Stimulated activated CD8-positive, alpha-beta memory T cell treated with anti-CD3 and anti-CD28 coated beads, Interleukin-4, amount 100 ng/mL, for 1 hour (primary cell): ENCODE measurements around the gene LUZP1.

Source experiments
- DNase-seq, 2 donors: peaks; one replicate each; pipeline ENCODE4 v3.0.0-alpha.2; 2020; ENCODE audit warnings: low read depth in 2 of 2, low spot score in 1 of 2

Gene LUZP1

DNA sequence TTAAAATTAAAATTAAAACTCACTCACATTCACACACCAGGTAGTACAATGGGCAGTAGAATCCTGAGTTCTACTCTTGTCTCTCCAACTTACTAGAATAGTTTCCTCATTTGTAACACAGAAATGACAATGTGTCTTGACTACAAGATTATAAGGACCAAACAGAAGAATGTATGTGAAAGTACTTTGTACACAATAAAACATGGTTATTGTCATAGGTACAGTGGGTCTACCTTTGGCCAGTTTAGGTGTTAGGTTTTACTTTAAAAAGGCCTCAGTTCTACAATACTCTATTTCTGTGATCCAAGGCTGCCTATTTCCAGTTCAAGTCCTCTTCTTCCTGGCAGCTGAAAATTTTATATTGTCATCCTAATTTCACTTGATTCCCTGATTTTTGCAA, 50.2 kb downstream of the LUZP1 start:
- no peak for DNase-seq

DNA sequence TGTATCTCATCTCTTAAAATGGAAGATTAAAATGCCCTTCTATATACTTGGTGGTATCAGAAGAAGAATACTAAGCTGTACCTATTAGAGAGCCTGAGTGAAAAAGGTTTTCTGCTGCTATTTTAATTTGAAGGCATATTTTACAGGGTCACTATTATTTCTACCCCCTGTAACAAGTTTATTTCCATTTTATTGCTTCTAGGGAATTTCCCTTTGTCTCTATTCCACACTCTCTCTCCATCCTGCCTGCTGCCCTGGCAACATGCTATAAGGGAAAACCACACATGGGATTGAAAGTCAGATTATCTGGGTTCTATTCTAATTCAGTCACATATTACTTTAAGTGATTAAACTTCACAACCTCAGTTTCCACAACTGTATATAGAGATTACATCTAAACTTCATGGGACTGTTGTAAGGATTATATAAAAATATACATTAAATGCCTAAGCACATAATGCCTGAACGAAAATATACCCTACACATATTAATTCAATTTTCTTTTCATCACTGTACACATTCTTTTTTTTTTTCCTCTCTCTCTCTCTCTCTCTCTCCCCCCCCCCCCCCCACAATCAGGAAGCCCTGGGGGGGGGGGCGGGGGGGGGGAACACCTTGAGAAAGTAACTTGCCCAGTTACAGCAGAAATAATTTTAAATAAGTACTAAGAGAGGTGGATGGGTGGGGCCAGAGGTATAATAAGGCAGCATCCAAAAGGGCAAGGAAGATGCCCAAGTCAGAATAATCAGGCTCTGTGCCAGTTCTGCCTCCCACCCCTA, 51.5 kb downstream of the LUZP1 start:
- DNase-seq = no peak

DNA sequence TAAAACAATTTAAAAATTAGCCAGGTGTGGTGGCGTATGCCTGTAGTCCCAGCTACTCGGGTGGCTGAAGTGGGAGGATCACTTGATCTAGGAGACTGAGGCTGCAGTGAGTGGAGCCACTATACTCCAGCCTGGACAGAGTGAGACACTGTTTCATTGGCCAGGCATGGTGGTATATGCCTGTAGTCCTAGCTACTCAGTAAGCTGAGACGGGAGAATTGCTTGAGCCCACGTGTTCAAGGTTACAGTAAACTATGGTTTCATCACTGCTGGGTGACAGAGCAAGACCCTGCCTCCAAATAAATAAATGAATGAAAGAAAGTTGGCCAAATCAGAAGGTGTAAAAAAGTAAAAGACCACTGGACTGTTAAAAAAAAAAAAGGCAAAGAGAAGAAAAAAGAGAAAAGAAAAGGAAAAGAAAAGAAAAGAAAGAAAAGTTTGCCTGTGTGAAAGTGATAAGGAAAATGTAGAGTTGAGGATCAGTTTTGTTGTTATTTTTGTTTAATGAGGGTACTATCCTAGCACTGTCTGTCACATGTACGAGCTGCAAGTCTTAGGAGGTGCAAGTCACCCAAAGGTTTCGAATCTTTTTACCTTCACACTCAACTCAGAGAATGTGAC, 52.3 kb downstream of the LUZP1 start:
- DNase-seq = no peak

DNA sequence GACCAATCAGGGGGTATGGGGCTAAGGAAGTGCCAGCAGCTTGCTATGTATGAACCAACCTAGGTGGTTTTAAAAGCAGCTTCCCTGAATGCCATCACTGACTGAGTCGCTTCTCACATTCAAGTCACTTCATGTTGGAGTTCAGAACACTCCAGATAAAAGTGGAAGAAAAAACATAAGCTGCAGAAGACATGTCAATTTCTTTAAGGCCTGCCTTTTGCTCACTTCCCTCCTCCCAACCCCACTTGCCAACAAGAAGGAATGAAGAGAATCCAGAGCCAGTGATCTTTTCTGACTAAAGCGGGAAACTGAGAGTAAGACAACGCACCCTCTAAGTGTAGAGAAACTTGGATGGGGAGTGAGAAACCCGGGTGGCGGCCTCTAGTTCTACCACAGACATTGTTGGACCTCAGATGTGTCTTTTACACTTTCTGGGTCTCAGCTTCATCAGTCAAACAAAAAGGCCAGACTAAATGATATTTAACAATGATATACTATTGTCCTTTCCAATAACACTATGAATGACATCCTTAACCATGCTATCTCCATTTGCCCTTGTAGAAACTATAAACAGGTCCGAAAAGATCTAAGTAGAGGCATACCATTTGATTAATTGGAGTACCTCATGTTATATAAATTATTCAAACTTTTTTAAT, 54.1 kb downstream of the LUZP1 start:
- DNase-seq = no peak

DNA sequence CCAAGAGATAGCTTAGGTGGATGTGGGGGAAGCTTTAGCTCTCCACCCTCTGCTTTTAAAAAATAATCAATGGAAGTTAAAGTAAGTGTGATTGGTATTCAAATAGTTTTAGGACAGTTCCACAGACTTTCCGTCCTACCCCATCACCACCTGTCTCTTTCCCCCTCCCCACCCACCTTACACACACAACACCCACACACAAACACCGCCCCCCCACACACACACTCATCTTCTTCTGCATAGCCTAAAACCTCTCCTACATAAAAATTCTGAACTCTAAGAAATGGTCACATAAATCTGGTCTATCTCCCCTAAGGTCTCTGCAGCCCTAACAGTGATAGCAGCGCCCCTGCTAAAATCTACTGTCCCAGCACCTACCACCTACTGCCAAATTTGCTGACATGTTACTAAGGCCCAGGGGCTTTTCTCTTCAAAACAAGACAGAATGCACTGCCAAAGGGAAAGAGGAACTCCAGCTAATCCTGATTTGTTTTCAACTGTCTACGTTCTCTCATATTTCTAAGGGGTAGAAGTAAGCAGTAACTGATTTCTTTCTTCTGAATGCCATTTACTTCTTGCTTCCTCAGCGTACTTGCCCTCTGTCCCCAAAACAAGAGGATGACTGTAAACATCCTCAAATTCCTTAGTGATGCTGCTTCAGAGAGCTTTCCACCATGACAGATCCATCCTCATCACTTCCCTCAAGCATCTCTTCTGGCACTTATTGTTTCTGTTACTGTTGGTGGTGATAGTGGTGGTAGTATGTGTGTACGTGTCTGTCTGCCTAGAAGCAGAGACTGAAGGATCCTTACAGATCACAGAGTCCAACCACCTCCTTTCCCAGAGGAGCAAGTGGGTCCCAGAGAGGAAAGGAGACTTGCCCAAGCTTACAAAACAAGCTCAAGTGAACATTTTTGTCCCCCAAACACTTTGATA, 56.8 kb downstream of the LUZP1 start:
- no peak for DNase-seq

DNA sequence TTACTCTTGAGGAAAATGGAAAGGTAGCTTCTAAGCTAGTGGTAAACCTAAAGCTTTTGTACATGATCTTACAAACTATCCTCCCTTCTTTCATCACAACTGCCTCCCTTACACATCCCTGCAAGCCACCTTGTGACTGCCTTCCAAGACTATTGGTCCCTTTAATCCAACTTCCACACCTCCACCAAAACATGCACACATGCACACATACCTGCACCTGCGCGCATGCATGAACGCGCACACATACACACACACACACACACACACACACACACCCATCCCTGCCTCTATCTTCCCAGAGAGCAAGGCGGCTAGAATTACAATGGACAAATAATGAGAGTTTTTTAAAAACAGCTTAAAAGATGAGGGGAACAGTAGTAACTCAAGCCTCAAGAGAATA, 58.3 kb downstream of the LUZP1 start:
- no peak for DNase-seq

DNA sequence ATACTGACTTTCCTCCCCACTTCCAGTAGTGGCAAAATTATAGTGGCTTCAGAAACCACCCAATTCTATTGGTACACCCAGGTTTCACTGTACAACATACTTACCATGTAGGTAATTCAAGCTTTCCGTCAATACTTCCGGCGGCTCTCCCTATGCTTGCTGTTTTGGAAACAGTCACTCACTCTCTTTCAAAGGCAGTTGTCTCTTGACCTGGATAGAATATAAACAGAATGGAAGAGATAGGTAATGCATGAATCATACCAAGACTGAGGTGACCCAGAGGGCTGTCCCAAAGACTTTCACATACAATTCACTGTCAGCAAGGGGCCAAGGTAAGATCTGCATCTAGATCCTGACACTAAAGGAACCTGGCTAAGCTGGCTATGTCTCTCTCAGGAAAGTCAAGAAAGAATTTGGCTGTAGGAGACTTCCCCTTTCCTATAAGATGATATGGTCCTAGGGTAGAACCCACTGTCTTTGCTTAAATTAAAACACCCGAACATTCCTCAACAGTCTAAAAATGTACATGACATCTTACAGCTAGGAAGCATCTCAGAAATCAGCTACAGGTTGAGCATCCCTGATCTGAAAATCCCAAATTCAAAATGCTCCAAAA, 59.6 kb downstream of the LUZP1 start:
- no peak for DNase-seq

DNA sequence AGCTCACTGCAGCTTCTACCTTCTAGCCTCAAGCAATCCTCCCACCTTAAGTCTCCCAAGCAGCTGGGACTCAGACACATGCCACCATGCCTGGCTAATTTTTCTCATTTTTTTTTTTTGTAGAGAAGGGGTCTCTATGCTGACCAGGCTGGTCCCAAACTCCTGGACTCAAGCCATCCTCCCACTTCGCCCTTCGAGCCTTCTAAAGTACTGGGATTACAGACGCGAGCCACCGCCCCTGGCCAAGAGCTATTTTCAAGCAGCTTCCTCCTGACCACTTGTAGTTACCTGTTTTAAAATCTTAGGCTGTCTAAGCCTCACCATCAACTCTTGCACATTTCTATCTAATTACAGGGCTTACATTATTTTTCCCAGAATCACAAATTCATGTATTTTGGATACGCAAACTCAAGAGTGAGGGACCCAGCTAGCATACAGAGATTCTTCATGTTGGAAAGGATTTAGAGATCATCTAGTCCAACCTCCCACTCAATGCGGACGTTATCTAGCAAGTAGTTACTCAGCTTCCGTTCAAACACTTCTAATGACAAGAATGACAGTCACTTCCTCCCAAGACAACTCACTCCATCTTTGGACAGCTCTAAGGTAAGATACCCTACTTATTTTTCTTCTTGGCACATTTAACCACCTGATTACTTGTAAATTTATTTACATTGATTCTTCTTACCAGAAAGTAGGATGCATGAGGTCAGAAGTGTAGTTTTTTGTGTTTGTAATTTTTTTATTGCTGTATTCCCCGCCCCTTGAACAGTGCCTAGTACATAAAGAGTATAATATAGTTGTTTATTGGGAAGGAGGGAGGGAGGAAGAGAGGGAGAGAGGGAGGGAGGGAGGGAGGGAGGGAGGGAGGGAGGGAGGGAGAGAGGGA, 65.4 kb downstream of the LUZP1 start:
- no peak for DNase-seq

DNA sequence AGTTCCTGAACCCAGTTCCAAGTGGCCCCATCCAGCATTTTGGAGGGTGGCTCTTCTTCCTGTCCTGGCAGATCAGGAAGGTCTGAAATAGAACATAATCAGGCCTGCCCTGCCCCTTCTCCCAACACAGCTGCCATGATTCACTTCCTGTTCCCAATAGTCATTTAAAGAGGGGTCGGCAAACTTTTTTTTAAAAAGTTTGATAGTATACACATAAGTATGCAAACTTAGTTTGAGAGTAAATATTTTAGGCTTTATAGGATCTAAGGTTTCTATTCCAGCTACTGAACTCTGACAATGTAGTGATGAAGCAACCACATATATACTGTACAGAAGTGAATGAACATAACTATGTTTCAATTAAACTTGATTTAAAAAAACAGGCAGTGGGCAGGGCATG, 66.4 kb downstream of the LUZP1 start:
- DNase-seq = no peak

DNA sequence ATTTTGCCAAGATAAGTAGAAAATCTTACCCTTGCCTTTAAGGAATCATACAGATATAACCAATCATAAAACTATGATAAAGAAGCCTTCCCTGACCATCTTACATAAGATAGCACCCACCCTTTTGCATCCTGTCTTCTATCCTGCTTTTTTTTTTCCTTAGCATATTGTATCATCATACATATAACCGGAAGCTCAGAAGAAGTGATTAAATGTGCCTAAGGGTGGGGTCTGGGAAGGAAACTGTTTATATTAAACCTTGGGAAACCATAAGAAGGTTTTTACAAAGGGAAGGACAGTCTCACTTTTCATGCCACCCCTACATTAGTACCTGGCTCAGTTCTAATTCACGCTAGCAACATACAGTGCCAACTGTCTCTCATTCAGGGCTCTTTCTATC, 66.8 kb downstream of the LUZP1 start:
- DNase-seq = no peak

DNA sequence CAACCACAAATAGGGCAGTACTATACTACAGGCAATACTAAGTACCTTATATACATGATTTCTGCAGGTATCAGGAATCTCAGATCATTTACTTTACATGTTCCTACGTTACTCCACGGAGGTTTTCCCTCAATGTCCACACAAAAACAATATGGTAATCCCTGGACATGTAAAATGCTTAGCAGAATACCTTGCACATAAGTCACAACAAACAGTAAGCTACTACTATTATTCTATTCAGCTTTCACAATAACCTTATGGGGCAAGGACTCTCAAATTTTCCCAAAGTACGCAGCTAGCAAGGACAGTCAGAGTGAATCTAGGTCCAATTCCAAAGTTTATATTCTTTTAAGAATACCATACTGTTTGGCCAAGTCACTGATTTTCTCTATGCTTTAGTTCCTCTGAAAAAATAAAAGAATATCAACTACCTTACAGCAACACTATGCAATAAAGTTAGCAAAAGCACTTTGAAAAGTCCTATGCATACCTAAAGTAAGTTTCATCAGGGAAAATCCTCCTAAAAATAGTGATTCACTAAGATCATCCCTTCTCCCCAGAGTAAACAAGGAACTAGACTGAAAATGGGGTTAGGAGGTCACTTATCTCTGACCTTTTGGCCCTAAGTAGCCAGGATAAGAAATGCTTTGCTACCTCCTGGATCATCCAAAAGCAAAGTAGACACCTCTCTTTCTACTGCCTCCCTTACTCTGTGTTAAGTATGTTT, 67.4 kb downstream of the LUZP1 start:
- DNase-seq = no peak

DNA sequence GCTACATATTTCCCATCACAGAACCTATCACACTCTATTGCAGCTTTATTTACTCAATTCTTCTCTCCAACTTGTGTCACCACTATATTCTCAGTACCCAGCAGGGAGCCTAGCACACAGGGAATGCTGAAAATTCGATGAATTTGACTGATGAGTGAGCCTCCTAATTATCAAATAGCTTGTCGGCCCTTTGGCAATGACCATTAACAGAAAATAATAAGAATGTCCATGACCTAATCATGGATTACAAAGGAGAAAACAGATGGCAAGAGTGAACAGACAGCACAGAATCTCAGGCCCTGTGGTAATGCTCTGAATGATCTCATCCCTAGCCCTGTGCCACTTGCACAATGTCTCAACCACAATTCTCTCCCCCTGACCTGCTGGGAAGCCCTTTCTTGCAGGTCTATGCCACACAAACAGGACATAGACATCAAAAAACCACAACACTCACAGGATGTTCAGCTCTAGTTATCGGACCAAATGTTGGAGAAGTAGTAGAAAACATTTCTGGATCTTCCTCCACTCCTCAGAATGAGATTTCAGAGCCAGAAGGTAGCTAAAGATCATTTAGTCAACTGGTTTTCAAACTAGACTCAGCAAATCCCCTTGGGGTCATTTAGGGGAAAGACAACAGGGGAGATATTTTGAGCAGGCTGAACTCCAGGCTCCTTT, 68.4 kb downstream of the LUZP1 start:
- DNase-seq = peak in 1 of 2 donors; percentile 22

DNA sequence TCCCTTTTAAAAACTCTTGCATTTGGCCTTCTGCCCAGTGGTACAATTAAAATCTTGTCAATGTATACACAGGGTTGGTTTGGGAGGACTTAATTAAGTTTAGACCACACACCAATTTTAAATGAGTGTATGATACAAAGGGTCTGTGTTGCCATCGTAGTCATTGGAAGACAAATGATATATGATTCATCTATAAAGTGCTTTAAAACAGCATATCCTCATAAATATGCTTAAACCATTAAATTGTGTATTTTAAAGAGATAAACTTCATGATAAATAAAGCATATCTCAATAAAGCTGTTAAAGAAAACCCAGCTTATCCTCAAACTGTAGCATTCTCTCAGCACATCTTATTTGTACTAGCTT, 69.5 kb downstream of the LUZP1 start:
- no peak for DNase-seq

DNA sequence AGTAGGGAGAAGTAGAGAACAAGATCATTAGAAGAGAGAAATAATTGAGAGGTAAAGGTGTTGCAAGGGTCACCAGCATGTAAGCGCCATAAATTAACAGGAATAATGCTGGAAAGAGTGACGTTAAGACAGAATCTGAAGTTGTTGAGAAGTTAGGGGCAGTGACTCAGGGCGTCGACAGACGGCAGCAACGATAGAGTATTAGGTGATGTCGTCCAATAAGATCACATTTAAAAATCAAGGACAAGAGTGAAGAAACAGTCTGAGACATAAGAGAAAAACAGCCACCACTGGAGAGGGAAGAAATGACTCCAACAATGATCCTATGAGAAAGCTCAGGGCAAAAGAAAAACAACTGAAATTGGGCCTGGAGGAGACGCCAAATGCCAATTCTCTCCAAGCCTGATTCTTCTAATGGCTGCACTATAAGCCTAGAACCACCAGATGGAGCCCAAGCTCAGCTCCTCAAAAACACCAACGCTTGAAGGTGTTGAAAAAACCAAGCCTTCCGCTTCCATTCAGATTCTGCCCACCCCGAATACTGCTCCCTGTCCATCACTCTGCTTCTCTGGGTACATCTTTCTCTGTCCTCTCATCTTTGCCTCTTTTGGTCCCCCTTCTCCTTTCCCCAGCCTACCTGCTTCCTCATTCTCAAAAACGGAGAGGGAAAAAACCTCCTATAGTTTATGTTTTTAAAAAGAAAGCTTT, 70.0 kb downstream of the LUZP1 start:
- peak in 1 of 2 donors; percentile 31 for DNase-seq

DNA sequence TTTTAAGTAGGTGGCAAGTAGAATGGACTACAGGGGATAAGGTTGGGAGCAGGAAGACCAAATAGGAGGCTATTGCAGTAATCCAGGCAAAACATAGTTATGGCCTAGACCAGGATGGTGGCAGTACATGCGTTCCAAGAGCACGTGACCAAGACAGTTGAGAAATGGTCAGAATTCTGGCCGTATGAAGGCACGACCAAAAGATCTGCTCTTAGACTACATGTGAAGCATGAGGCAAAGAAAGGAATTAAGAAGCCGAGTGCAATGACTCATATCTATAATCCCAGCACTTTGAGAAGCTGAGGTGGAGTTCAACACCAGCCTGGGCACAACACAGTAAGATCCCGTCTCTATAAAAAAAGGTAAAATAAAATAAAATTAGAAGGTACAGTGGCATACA, 71.3 kb downstream of the LUZP1 start:
- DNase-seq = no peak

DNA sequence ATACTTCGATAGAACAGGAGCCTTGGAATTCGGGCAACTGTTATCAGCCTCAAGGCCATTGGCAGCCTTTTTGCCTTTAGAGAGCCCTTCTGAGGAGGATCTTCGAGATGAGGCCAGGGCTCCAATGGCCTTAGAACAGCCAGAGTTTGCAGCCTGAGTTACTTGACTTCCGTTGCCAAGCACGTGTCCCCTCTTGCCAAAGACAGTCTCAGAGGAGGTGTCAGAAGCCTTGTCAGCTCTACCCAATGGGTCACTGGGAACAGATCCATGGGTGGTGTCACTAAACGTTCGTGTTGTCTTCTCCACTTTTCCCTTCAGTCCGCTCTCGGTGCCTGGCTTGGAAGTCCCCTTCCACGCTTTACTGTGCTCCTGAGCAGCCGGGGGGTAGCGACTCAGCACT, 76.2 kb downstream of the LUZP1 start:
- DNase-seq = no peak

DNA sequence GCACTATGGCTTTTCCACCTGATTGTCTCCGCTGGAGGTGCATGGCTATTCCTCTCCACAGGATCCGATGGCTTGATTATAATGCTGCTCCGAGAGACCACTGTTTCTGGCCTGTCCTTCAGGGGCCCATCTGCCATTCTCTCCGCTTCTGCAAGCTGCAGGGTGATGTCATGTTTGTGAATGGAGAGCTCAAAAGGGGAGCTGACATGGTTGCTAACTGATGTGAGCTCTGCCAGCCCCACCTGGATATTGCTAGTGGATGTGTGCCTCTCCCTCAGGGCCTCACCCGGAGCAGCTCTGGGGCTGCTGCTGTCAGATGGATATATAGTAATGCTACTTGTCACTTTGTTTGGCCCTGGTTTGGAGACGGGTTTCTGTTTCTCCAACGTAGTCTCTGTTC, 77.1 kb downstream of the LUZP1 start:
- no peak for DNase-seq

DNA sequence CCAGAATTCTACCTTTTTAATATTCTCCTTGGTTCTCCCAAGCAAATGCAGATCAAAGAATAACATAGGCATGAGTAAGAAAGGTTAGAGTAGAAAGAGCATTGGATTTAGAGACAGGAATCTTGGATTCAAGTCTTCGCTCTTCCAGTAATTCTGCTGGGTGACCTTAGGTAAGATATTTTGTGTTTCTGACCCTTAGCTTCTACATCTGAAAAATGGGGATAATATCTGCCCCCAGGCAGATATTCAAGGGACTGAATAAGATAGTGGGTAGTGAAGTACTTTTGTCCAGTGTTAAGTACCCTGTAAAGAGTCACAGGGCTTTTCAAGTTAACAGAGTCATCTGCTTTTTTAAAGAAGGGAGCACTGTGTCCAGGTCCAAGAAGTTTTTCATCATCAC, 78.6 kb downstream of the LUZP1 start:
- DNase-seq = no peak
